Lung (tissue), 12 donors: ENCODE data around the gene PPP1R1A. TPM values are rescaled to one million over a fixed set of nuclear protein-coding genes. Genes with fewer than 3 reads are reported as not detected.

Source experiments
- ATAC-seq: fragments of 200-7000 bp; cut with Tn5 transposase; one replicate; pipeline ENCODE4 v1.9.1; 2020; ENCODE audit warnings: moderate number of reproducible peaks; ENCODE audit not compliant: insufficient read depth, low FRiP score
- DNase-seq, 3 donors: peaks; one replicate each; pipeline ENCODE4 v3.0.0-alpha.2; 2013 to 2017
- H3K27ac ChIP-seq, 2 donors: one replicate each; pipeline ENCODE4 v1.5.1; 2013; ENCODE audit warnings: mild to moderate bottlenecking in 2 of 2, moderate library complexity in 2 of 2, control low read depth in 1 of 2, inconsistent platforms in 1 of 2, low read depth in 1 of 2, low read length in 1 of 2
- H3K27me3 ChIP-seq, 3 donors: one replicate each; pipeline ENCODE4 v1.5.1; 2013; ENCODE audit warnings: low read length in 2 of 3; ENCODE audit not compliant: control insufficient read depth in 3 of 3, insufficient read depth in 3 of 3
- H3K36me3 ChIP-seq, 4 donors: one replicate each; pipeline ENCODE4 v1.5.1; 2013; ENCODE audit warnings: low read length in 4 of 4, mild to moderate bottlenecking in 1 of 4, moderate library complexity in 1 of 4; ENCODE audit not compliant: control insufficient read depth in 4 of 4, insufficient read depth in 4 of 4
- H3K4me1 ChIP-seq, 5 donors: one replicate each; pipeline ENCODE4 v1.5.1; 2013; ENCODE audit warnings: low read length in 5 of 5, mild to moderate bottlenecking in 2 of 5, moderate library complexity in 1 of 5; ENCODE audit not compliant: control insufficient read depth in 5 of 5, insufficient read depth in 5 of 5
- H3K4me3 ChIP-seq: one replicate; pipeline ENCODE4 v1.5.1; 2013; ENCODE audit warnings: mild to moderate bottlenecking, control low read depth, moderate library complexity
- H3K9ac ChIP-seq, 2 donors: one replicate each; pipeline ENCODE4 v1.5.1; 2013; ENCODE audit warnings: low read length in 2 of 2, control low read depth in 1 of 2; ENCODE audit not compliant: insufficient read depth in 1 of 2
- H3K9me3 ChIP-seq, 4 donors: one replicate each; pipeline ENCODE4 v1.5.1; 2013; ENCODE audit warnings: low read length in 3 of 4, mild to moderate bottlenecking in 1 of 4, moderate library complexity in 1 of 4; ENCODE audit not compliant: control insufficient read depth in 4 of 4, insufficient read depth in 3 of 4
- CTCF ChIP-seq: IDR thresholded peaks from 2 replicates; pipeline ENCODE4 v1.5.1; 2012; ENCODE audit warnings: mild to moderate bottlenecking; ENCODE audit errors: control extremely low read depth, extremely low read depth
- WGBS, 2 donors: extraction: QIAGEN DNeasy Blood & Tissue Kit; methylation state at CpG; one replicate each; pipeline ENCODE4 v1.1.7; 2013; 5-methylcytosine and 5-hydroxymethylcytosine counted together
- polyA plus RNA-seq, 2 donors: library from polyadenylated mRNA; stranded (reverse); fragments of 200-250 nt; gene quantifications; one replicate each; pipeline ENCODE4 v1.2.1, GENCODE V29; 2013
- total RNA-seq, 2 donors: library from RNA; depleted of rRNA in 1 of 2; stranded (reverse); fragments of >200 nt in 1 of 2; gene quantifications; one replicate each; pipeline ENCODE4 v1.2.1, GENCODE V29; 2014 to 2021
- donor health status: control.
- donor health status: control.
- donor health status: Bipolar disorder and iron deficiency.
- donor health status: healthy.
- donor health status: DM: yes; HTN: yes; CAD: no.

Gene PPP1R1A
- total and polyA plus RNA-seq, 4 donors: 0.15 to 0.98 (median 0.69) TPM

- no peak overlapping the region for H3K27ac ChIP-seq
- H3K27me3 ChIP-seq: no peaks in the 10 kb centered on the region
- no peak overlapping the region for H3K4me3 ChIP-seq
- no peak overlapping the region for H3K9ac ChIP-seq
- H3K4me1 ChIP-seq: no peaks in the 10 kb centered on the region
- no peak for DNase-seq
- H3K9me3 ChIP-seq: peaks cover 0 to 10% (median 0%) of the 10 kb centered on the region in 4 donors
- ATAC-seq: no peak
- TF ChIP-seq CTCF: no peak
- H3K36me3 ChIP-seq: no peaks in the 10 kb centered on the region
- 94 to 99% methylated on average over 3 of the region's 3 CpGs for WGBS, 2 donors
These were observed 38.8 kb upstream of the PPP1R1A start for GRCh38 chr12:54627304-54627703.

GRCh38 chr12:54625598-54625997 is 37.1 kb upstream of the PPP1R1A start:
- Histone ChIP-seq H3K9ac (no peak overlapping the region), H3K4me3 (no peak overlapping the region), H3K4me1 (no peaks in the 10 kb centered on the region), H3K27ac (no peak overlapping the region), H3K27me3 (no peaks in the 10 kb centered on the region), H3K9me3 (peaks cover 0 to 10% (median 0%) of the 10 kb centered on the region in 4 donors), H3K36me3 (no peaks in the 10 kb centered on the region)
- TF ChIP-seq CTCF: no peak
- DNase-seq (no peak), ATAC-seq (no peak)

GRCh38 chr12:54624315-54625279 is 36.1 kb upstream of the PPP1R1A start:
- no peak for TF ChIP-seq CTCF
- Histone ChIP-seq H3K4me1 (no peaks in the 10 kb centered on the region), H3K4me3 (no peak overlapping the region), H3K27me3 (no peaks in the 10 kb centered on the region), H3K9me3 (peaks cover 0 to 10% (median 0%) of the 10 kb centered on the region in 4 donors), H3K9ac (no peak overlapping the region), H3K27ac (no peak overlapping the region), H3K36me3 (no peaks in the 10 kb centered on the region)
- ATAC-seq (no peak), DNase-seq (peak in 2 of 3 donors; percentile 5 to 34)
- 44% methylated on average over 5 of the region's 5 CpGs for WGBS, 2 donors
